Measurements from ENCODE around the gene ATP6V1G3. TPM values are rescaled to one million over a fixed set of nuclear protein-coding genes. Genes with fewer than 3 reads are reported as not detected.

Gene ATP6V1G3
- total RNA-seq, 4 donors from 2014 or later, result not detected

DNA sequence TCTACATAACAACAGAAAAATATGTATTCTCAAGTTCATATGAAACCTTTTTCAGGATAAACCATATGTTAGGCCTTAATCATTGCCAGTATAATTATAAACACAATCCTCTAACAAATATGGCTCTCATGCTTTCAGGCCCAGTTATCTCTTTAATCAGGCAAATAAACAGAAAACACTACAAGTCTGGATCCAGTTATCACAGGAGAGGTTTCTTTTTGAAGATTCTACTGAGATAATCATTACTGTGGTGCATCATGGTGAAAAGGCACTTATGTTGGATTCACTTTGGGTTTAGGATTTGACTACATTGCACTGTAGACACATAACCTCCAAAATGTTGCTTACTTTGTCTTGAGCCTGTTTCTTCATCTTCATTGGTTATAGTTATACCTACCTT lies 8.4 kb upstream of the ATP6V1G3 start:
- TF ChIP-seq POLR2A (IDR thresholded peaks at IDR 0.05), result no peak
- ATAC-seq, result no peak

DNA sequence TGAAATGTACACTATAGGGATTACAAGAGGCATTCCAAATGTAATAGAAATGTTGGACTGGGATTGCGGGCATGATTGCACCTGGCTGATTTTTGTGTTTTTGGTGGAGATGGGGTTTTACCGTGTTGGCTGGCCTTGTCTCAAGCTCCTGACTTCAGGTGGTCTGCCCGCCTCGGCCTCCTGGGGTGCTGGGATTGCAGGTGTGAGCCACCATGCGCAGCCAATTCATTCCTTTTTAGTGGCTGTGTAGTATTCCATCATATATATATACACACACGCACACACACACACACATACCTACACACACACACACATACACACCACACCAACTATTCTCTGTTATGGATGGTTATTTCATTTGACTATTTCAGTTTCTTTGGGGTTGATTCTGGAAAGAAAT lies 4.7 kb upstream of the ATP6V1G3 start:
- no peak overlapping the region for H3K4me3 ChIP-seq
- intact Hi-C loops (cut with DNase I; ENCODE audit: low total_unique reads), result no loop called here
- no peak for ATAC-seq
- H3K27me3 ChIP-seq, result no peaks in the 10 kb centered on the region
- no peak for DNase-seq
- no peaks in the 10 kb centered on the region for H3K9me3 ChIP-seq
- H3K27ac ChIP-seq, result no peak overlapping the region
- no peak for TF ChIP-seq POLR2A (IDR thresholded peaks at IDR 0.05)
- TF ChIP-seq, protein P1, sequence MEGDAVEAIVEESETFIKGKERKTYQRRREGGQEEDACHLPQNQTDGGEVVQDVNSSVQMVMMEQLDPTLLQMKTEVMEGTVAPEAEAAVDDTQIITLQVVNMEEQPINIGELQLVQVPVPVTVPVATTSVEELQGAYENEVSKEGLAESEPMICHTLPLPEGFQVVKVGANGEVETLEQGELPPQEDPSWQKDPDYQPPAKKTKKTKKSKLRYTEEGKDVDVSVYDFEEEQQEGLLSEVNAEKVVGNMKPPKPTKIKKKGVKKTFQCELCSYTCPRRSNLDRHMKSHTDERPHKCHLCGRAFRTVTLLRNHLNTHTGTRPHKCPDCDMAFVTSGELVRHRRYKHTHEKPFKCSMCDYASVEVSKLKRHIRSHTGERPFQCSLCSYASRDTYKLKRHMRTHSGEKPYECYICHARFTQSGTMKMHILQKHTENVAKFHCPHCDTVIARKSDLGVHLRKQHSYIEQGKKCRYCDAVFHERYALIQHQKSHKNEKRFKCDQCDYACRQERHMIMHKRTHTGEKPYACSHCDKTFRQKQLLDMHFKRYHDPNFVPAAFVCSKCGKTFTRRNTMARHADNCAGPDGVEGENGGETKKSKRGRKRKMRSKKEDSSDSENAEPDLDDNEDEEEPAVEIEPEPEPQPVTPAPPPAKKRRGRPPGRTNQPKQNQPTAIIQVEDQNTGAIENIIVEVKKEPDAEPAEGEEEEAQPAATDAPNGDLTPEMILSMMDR (IDR thresholded peaks at IDR 0.05 in 4 of 5, conservative IDR thresholded peaks at IDR 0.05 in 1 of 5), result no peak
- no peaks in the 10 kb centered on the region for H3K36me3 ChIP-seq
- no peaks in the 10 kb centered on the region for H3K4me1 ChIP-seq
- in situ Hi-C loops (cut with MboI; ENCODE audit: low sequenced_read_pairs in 4 of 4), result no loop called here

More for the DNA sequence above, 8.4 kb upstream of the ATP6V1G3 start:
- in situ Hi-C loops (cut with MboI; ENCODE audit: low sequenced_read_pairs in 4 of 4) (no loop called here), intact Hi-C loops (cut with DNase I; ENCODE audit: low total_unique reads) (no loop called here)
- H3K4me3 ChIP-seq, result no peak overlapping the region
- no peaks in the 10 kb centered on the region for H3K4me1 ChIP-seq
- DNase-seq, result no peak
- no peaks in the 10 kb centered on the region for H3K9me3 ChIP-seq
- no peak overlapping the region for H3K27ac ChIP-seq
- H3K27me3 ChIP-seq, result no peaks in the 10 kb centered on the region
- H3K36me3 ChIP-seq, result no peaks in the 10 kb centered on the region

DNA sequence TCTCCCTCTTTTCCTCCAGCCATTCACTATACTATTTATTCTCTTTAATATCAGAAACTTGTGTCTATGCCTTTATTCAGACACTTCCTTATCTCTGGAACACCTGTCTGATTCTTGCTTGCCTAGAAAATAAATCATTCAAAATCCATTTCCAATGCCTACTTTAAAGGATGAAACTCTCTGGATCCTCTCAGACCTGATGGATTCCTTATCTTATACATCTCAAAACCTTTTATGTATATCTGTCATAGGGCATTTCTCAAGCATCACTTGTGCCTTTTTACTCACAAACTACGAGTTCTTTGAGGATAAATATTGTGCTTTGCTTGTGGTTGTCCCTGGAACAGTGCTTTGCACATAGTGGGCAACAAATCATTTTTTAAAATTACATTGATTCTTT lies 3.8 kb upstream of the ATP6V1G3 start:
- in situ Hi-C loops (cut with MboI; ENCODE audit: low sequenced_read_pairs in 4 of 4), result no loop called here
- Histone ChIP-seq H3K4me3 (no peak overlapping the region), H3K27me3 (no peaks in the 10 kb centered on the region), H3K27ac (no peak overlapping the region), H3K9me3 (no peaks in the 10 kb centered on the region), H3K36me3 (no peaks in the 10 kb centered on the region), H3K4me1 (no peaks in the 10 kb centered on the region)
- TF ChIP-seq, protein P1 (IDR thresholded peaks at IDR 0.05 in 4 of 5, conservative IDR thresholded peaks at IDR 0.05 in 1 of 5), result no peak
- TF ChIP-seq POLR2A (IDR thresholded peaks at IDR 0.05), result no peak
- no peak for ATAC-seq
- intact Hi-C loops (cut with DNase I; ENCODE audit: low total_unique reads), result no loop called here
- DNase-seq, result no peak

DNA sequence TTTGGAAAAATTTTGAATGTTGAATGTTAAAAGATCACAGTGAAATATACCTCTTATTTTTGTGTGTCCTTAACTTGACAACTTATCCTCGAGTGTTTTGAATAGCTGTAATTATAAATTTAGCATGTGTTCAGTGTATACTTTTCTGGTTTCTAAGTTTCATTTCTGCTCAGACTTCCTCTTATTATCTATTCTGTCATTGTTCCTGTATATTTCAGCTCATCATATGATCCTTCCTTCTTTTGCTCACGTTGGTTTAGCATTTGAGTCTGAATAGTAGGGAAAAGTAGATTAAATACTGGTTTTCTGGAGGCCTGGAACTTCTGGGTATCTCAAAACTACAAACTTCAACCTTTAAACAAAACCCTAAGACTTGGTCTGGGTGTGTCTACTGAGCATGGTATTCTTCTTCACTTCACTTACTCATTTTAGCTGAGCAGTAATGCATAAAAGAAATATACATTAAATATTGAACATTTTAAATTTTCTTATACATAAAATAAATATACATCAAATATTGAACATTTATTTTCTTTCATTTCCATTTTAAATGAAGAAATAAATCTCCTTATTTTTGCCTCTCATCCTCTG lies 3.3 kb upstream of the ATP6V1G3 start:
- DNase-seq, result no peak
- no peak overlapping the region for H3K4me3 ChIP-seq
- no peaks in the 10 kb centered on the region for H3K9me3 ChIP-seq
- ATAC-seq, result no peak
- intact Hi-C loops (cut with DNase I; ENCODE audit: low total_unique reads) (no loop called here), in situ Hi-C loops (cut with MboI; ENCODE audit: low sequenced_read_pairs in 4 of 4) (no loop called here)
- H3K27ac ChIP-seq, result no peak overlapping the region
- no peaks in the 10 kb centered on the region for H3K36me3 ChIP-seq
- H3K4me1 ChIP-seq, result no peaks in the 10 kb centered on the region
- H3K27me3 ChIP-seq, result no peaks in the 10 kb centered on the region
- TF ChIP-seq, protein P1 (IDR thresholded peaks at IDR 0.05 in 4 of 5, conservative IDR thresholded peaks at IDR 0.05 in 1 of 5), result no peak
- no peak for TF ChIP-seq POLR2A (IDR thresholded peaks at IDR 0.05)

DNA sequence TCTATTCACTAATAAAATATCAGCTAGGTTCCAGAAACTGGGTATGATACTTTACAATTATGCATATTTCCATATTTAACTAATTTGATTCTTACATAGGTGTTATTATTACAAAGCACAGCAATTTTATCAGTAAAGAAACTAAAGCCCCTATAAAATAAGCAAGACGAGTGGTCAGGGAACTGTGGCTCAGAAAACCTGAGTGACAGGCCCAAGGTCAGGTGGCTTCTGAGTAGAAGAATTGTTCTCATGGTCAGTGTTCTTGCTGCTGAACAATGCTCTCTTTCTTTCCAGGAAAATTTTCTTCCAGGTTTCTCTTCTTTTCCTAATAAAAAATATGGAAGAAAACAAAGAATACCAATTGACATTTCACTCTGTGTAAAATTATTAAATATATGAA lies 2.2 kb upstream of the ATP6V1G3 start:
- in situ Hi-C loops (cut with MboI; ENCODE audit: low sequenced_read_pairs in 4 of 4) (no loop called here), intact Hi-C loops (cut with DNase I; ENCODE audit: low total_unique reads) (no loop called here)
- Histone ChIP-seq H3K4me3 (no peak overlapping the region), H3K36me3 (no peaks in the 10 kb centered on the region), H3K27ac (no peak overlapping the region), H3K4me1 (no peaks in the 10 kb centered on the region), H3K9me3 (no peaks in the 10 kb centered on the region), H3K27me3 (no peaks in the 10 kb centered on the region)
- no peak for DNase-seq
- TF ChIP-seq, protein P1 (IDR thresholded peaks at IDR 0.05 in 4 of 5, conservative IDR thresholded peaks at IDR 0.05 in 1 of 5), result no peak
- no peak for TF ChIP-seq POLR2A (IDR thresholded peaks at IDR 0.05)
- ATAC-seq, result no peak
